GM18909 (cell line): Measurements from ENCODE around the gene TBC1D9.

Experiments used
- ATAC-seq: cut with Tn5 transposase; IDR thresholded peaks from one replicate; pipeline ENCODE4 v1.9.1; 2021; ENCODE audit warnings: mild to moderate bottlenecking; ENCODE audit not compliant: unreplicated experiment, poor library complexity

Gene TBC1D9

GRCh38 chr4:140661550-140661949 lies 94.6 kb downstream of the TBC1D9 start:
- no peak for ATAC-seq

DNA sequence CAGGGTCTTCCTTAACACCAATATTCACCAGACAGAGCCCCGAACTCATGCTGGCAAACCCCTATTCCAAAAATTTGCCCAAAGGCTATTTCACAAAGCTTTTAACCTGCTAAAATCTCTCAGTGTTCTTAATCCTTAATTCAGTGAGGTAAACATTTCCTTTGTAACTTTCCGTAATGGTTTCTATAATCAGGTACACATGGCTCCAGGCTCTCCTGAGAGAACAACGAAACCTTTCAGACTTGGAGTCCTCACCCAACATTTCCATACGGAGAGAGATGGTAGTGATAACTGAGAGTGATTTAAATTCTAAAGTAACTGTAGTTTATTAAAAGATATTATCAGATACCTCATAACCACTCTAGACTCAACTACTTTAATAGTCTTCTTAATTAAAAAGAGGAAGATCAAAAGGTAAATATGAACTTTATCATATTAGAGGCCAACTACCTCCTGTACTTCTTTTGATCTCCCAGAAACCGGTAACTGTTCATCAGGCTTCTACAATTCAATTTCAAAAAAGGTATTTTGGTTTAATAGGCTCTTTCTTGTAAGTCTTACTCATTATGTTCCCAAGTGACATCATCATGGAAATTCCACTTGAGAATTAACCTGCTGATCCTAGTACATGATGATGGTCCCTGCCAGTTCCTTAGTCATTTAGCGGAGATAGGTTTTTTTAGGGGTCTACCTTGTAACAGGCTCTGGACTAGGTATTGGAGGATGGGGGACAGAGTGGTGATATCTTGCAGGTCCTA lies 96.1 kb downstream of the TBC1D9 start:
- ATAC-seq = no peak

DNA sequence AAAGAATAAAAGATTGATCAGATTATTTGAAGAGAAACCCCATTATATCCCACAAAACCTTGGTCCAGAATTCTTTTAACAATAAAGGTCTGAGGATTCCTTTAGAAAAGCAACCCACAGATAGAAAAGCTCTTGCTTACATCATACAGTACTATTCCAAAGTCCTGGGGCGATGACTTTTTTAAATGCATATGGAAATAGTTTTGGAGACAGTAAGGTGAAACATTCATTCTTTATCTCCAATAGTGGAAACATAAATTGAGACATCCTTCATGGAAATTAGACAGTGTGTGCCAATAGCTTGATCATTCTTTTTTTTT lies 101.7 kb downstream of the TBC1D9 start:
- ATAC-seq = no peak

GRCh38 chr4:140653718-140654494 lies 102.3 kb downstream of the TBC1D9 start:
- no peak for ATAC-seq

DNA sequence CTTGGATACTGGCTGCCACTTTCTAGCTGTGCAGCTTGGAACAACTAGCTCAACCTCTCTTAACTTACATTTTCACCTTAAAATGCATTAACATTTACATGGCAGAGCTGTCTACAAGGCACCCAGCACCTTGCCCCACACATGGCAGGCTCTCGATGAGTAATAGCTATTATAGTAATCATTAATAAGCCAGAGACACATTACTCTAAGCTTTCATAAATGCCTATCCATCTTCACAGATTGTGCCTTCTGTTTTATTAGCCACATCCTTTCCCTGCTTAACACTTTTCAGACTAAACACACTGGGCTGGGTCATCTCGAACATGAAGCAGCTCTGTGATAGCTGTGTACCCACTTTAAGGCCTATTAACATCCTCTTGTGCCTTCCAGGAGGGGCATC lies 103.6 kb downstream of the TBC1D9 start:
- no peak for ATAC-seq

- no peak for ATAC-seq
Measured at GRCh38 chr4:140648716-140649308, 107.4 kb downstream of the TBC1D9 start.

DNA sequence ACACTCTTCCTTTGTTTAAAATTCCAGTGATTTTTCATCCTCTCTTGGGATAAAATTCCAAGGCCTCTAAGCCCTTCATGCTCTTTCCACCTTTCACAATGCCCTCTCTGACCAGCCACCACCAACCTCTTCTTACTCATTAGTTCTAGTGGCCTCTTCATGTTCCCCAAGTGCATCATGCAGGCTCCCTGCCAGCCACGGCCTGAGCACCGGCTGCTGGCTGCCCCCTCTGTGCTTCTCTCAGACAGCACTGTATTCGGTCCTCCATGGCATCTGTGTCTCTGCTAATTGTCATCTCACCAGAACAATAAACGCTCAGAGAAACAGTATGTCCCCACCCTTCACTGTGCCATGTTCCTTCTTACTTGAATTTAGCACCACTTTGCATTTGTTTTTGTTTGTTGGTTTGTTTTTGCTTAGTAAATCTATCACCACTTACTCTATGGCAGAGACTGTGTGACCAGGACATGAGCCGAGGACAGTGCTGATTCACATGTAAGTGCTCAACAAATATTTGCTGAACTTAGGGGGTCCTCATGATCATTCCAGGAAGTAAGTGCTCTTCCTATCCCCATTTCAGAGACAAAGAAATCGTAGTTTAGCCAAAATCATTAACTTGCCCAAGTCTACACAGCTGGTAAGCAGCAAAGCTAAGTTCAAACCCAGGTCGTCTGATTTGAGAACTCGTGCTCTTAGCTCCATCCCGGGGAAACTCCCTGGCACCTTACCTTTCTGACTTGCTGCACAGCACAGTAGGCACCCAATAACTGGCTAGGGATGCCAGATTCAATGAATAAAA lies 110.4 kb downstream of the TBC1D9 start:
- ATAC-seq = no peak

DNA sequence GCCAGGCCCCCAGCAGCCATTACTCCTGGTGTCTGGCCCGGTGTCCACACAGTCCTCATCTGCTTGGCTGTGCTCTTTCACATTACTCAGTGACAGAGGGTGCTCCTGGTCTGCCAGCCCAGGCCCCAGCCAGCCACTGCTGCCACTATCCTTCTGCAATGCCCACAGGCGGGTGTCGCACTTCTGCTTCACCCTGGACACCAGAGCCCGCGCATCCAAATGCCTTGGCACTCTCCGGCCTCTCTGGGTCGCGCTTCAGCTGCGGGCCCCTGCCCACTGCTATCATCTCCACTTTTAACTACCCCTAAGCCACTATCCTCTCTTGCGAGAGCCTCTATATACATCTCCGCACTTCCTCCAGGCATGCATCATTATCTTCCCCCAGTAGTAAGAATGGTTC lies 111.0 kb downstream of the TBC1D9 start:
- no peak for ATAC-seq

GRCh38 chr4:140644470-140645185 lies 111.6 kb downstream of the TBC1D9 start:
- no peak for ATAC-seq

DNA sequence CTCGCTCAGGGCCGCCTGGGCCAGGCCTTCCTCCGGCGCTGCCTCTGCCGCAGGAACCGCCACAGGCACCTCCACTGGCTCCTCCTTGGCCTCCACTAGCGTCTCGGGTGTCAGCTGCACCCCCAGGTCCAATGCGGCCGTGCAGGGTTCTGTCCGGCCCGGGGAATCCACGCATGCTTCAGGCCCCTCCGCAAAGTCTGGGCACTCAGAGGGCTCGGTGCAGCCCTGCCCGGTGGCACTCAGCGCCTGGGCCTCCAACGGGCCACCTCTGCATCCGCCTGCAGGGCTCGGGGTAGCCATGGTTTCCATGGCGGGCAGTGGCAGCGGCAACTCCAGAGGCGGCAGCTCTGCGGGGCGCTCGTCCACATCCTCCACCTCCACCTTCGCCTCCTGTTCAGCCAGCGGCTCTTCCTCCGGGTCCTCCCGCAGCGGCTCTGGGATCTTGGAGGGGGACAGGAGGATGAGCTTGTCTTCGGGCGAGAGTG lies 112.6 kb downstream of the TBC1D9 start:
- no peak for ATAC-seq

GRCh38 chr4:140642674-140643437 lies 113.3 kb downstream of the TBC1D9 start:
- ATAC-seq = no peak

- no peak for ATAC-seq
Measured at GRCh38 chr4:140641789-140642439, 114.3 kb downstream of the TBC1D9 start.

GRCh38 chr4:140641105-140641555 lies 115.1 kb downstream of the TBC1D9 start:
- no peak for ATAC-seq

- ATAC-seq = no peak
Measured at GRCh38 chr4:140640150-140640748, 115.9 kb downstream of the TBC1D9 start.

- no peak for ATAC-seq
Measured at GRCh38 chr4:140639066-140639465, 117.1 kb downstream of the TBC1D9 start.

GRCh38 chr4:140637836-140638235 lies 118.3 kb downstream of the TBC1D9 start:
- peak; percentile 78 for ATAC-seq

DNA sequence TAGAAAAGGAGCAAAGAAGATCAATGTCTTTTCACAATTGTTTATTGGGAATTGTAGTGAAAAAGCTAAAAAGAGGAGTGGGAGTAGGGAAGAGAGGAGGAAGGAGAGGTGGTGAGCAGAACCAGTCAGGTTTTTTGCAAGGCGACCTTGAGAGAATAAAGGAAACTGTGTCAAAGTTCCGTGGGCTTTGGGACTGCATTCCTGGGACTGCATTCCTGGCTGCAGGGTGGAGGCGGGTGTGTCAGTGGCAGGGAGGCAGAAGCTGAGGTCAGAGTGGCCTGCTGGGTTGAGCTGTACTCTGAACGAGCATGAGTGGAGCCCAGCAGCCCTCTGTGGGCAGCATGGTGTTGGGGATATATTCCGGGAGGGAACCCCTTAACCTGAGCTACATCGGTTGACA lies 120.6 kb downstream of the TBC1D9 start:
- ATAC-seq = no peak

DNA sequence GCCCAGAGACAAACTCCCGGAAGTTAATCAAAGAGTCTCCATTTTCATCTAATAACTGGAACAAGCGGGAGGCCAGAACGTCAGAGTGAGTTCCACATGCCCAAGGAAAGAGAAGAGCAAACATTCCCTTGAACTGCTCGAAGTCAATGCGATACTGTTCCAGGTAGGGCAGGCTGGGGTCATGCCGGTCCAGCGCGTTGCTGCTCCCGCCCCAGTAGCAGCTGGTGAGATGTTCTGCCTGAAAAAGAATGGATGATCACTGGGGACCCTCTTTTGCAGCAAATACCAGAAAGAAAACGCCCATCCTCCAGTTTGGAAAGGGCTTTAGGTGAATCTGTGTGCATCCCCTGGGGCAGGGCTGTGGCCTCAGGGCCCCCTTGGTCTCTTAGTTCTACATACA lies 122.2 kb downstream of the TBC1D9 start:
- no peak for ATAC-seq
